ENCODE data around the gene FGG. TPM values are rescaled to one million over a fixed set of nuclear protein-coding genes. Genes with fewer than 3 reads are reported as not detected.

FGG gene
- total and polyA plus RNA-seq, 2 of the 13 experiments (the other 11 are each of a cell fraction or from before 2014, with no cell fraction given): 1,037 to 2,423 TPM

DNA sequence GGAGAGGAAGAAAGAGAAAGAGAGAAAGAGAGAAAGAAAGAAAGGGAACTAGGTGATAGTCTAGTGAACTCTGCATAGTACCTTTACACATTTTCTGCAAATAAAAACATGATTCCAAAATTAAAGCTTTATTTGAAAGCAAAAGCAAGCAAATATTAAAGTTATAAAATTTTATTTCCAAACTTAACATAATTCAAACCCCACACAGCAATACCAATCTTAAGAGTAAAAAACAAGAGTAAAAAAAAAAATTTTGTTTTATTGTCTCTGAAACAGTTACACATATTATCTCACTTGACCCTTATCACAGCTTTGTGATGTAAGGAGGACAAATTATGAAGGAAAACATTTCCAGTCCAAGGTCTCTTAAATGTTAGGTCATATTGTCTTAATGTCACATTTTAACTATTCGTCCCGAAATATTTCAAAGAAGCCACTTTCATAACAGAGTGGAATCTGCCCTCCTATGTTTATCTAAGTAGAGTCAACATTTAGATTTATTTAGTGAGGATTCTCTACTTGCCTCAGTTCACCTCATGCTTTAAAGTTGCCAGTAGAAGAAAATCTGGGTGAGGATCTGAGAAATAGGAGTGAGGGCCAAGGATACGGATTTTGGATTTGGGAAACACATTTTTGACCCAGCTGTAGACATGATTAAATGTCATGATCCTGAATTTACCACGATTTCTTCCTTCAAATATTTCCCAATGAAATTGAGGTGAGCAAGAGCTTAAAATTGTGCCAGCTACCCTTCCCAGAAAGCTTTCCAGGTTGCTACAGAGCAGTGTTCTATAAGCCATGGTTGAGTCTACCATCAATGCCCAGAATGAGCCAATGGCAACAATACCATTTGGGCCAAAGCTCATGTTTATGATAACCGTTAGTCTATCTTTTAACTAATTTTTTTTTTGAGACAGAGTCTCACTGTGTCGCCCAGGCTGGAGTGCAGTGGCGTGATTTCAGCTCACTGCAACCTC is 14.4 kb downstream of the FGG start (continued):
- no peak for TF ChIP-seq ZNF564 (CRISPR knock-in tag; IDR thresholded peaks at IDR 0.05)
- no peak for TF ChIP-seq PAF1 (CRISPR knock-in tag; IDR thresholded peaks at IDR 0.05)
- TF ChIP-seq, protein P1, sequence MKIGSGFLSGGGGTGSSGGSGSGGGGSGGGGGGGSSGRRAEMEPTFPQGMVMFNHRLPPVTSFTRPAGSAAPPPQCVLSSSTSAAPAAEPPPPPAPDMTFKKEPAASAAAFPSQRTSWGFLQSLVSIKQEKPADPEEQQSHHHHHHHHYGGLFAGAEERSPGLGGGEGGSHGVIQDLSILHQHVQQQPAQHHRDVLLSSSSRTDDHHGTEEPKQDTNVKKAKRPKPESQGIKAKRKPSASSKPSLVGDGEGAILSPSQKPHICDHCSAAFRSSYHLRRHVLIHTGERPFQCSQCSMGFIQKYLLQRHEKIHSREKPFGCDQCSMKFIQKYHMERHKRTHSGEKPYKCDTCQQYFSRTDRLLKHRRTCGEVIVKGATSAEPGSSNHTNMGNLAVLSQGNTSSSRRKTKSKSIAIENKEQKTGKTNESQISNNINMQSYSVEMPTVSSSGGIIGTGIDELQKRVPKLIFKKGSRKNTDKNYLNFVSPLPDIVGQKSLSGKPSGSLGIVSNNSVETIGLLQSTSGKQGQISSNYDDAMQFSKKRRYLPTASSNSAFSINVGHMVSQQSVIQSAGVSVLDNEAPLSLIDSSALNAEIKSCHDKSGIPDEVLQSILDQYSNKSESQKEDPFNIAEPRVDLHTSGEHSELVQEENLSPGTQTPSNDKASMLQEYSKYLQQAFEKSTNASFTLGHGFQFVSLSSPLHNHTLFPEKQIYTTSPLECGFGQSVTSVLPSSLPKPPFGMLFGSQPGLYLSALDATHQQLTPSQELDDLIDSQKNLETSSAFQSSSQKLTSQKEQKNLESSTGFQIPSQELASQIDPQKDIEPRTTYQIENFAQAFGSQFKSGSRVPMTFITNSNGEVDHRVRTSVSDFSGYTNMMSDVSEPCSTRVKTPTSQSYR (CRISPR knock-in tag; IDR thresholded peaks at IDR 0.05; ENCODE audit: borderline replicate concordance): no peak
- TF ChIP-seq SMAD3 (CRISPR knock-in tag; IDR thresholded peaks at IDR 0.05): peak; percentile 86
- TF ChIP-seq ZFP36 (IDR thresholded peaks at IDR 0.05; ENCODE audit: borderline replicate concordance, low read depth, low read length, partially characterized antibody): no peak
- peak; percentile 87 for TF ChIP-seq FOXA1 (IDR thresholded peaks at IDR 0.05)
- TF ChIP-seq FOXA1 (CRISPR knock-in tag; IDR thresholded peaks at IDR 0.05): peak; percentile 94
- TF ChIP-seq SKI (IDR thresholded peaks at IDR 0.05; ENCODE audit: partially characterized antibody): peak; percentile 89
- peak; percentile 98 for TF ChIP-seq GATA4 (IDR thresholded peaks at IDR 0.05; ENCODE audit: borderline replicate concordance, low read depth)
- 0 out of 2 replicates have a peak, but pooled peaks have one; percentile 31 for TF ChIP-seq NKX3-1 (CRISPR knock-in tag; IDR thresholded peaks at IDR 0.05)
- TF ChIP-seq, protein P2, sequence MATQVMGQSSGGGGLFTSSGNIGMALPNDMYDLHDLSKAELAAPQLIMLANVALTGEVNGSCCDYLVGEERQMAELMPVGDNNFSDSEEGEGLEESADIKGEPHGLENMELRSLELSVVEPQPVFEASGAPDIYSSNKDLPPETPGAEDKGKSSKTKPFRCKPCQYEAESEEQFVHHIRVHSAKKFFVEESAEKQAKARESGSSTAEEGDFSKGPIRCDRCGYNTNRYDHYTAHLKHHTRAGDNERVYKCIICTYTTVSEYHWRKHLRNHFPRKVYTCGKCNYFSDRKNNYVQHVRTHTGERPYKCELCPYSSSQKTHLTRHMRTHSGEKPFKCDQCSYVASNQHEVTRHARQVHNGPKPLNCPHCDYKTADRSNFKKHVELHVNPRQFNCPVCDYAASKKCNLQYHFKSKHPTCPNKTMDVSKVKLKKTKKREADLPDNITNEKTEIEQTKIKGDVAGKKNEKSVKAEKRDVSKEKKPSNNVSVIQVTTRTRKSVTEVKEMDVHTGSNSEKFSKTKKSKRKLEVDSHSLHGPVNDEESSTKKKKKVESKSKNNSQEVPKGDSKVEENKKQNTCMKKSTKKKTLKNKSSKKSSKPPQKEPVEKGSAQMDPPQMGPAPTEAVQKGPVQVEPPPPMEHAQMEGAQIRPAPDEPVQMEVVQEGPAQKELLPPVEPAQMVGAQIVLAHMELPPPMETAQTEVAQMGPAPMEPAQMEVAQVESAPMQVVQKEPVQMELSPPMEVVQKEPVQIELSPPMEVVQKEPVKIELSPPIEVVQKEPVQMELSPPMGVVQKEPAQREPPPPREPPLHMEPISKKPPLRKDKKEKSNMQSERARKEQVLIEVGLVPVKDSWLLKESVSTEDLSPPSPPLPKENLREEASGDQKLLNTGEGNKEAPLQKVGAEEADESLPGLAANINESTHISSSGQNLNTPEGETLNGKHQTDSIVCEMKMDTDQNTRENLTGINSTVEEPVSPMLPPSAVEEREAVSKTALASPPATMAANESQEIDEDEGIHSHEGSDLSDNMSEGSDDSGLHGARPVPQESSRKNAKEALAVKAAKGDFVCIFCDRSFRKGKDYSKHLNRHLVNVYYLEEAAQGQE (IDR thresholded peaks at IDR 0.05; ENCODE audit: borderline replicate concordance in 1 of 2, low read depth in 1 of 2, low read length in 2 of 2): peak in 1 of 2 experiments; percentile 56; a peak in 1 of 4 replicates
- TF ChIP-seq ZBTB7B (CRISPR knock-in tag; IDR thresholded peaks at IDR 0.05): no peak
- TF ChIP-seq, protein P3, sequence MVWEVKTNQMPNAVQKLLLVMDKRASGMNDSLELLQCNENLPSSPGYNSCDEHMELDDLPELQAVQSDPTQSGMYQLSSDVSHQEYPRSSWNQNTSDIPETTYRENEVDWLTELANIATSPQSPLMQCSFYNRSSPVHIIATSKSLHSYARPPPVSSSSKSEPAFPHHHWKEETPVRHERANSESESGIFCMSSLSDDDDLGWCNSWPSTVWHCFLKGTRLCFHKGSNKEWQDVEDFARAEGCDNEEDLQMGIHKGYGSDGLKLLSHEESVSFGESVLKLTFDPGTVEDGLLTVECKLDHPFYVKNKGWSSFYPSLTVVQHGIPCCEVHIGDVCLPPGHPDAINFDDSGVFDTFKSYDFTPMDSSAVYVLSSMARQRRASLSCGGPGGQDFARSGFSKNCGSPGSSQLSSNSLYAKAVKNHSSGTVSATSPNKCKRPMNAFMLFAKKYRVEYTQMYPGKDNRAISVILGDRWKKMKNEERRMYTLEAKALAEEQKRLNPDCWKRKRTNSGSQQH (CRISPR knock-in tag; IDR thresholded peaks at IDR 0.05; ENCODE audit: low read depth): no peak
- TF ChIP-seq, protein P4, sequence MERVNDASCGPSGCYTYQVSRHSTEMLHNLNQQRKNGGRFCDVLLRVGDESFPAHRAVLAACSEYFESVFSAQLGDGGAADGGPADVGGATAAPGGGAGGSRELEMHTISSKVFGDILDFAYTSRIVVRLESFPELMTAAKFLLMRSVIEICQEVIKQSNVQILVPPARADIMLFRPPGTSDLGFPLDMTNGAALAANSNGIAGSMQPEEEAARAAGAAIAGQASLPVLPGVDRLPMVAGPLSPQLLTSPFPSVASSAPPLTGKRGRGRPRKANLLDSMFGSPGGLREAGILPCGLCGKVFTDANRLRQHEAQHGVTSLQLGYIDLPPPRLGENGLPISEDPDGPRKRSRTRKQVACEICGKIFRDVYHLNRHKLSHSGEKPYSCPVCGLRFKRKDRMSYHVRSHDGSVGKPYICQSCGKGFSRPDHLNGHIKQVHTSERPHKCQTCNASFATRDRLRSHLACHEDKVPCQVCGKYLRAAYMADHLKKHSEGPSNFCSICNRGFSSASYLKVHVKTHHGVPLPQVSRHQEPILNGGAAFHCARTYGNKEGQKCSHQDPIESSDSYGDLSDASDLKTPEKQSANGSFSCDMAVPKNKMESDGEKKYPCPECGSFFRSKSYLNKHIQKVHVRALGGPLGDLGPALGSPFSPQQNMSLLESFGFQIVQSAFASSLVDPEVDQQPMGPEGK (CRISPR knock-in tag; IDR thresholded peaks at IDR 0.05): peak; percentile 35; the same call in 1 of the 2 replicates
- no peak for TF ChIP-seq KDM4B (CRISPR knock-in tag; IDR thresholded peaks at IDR 0.05)
- peak; percentile 56; the same call in 1 of the 2 replicates for TF ChIP-seq ZNF121 (CRISPR knock-in tag; IDR thresholded peaks at IDR 0.05)
- TF ChIP-seq KLF15 (CRISPR knock-in tag; IDR thresholded peaks at IDR 0.05; ENCODE audit: borderline replicate concordance): no peak
- 0 out of 2 replicates have a peak, but pooled peaks have one; percentile 9 for TF ChIP-seq JUND (CRISPR knock-in tag; IDR thresholded peaks at IDR 0.05)
- TF ChIP-seq ZNF878 (CRISPR knock-in tag; IDR thresholded peaks at IDR 0.05): peak; percentile 33; the same call in 1 of the 2 replicates

All from HepG2 (cell line).